Stimulated activated naive B cell treated with anti-CD40 and anti-IgM and Interleukin-4, amounts not matched to agents 10 μg/mL and 1 μg/mL and 100 μg/mL, for 72 hours (primary cell): ENCODE measurements around the gene KCND2.

ENCODE experiments used
- ATAC-seq, 2 donors: fragments of 150-1000 bp; cut with Tn5 transposase; replicated peaks; 2 replicates each; pipeline ENCODE4 v1.10.0; 2021; ENCODE audit warnings: moderate library complexity in 1 of 2
- DNase-seq: peaks from one replicate; pipeline ENCODE4 v3.0.0; 2021
- H3K27ac Mint-ChIP-seq: one replicate; pipeline ENCODE4 v1.8.0; 2022; ENCODE audit warnings: mild to moderate bottlenecking, mixed read lengths
- H3K27me3 Mint-ChIP-seq, 2 donors: one replicate each; pipeline ENCODE4 v1.8.0; 2022; ENCODE audit warnings: mixed read lengths in 2 of 2
- H3K36me3 Mint-ChIP-seq, 2 donors: one replicate each; pipeline ENCODE4 v1.8.0; 2022; ENCODE audit warnings: mixed read lengths in 2 of 2, mild to moderate bottlenecking in 1 of 2
- H3K4me1 Mint-ChIP-seq, 2 donors: one replicate each; pipeline ENCODE4 v1.8.0; 2022; ENCODE audit warnings: mixed read lengths in 2 of 2, mild to moderate bottlenecking in 1 of 2
- H3K4me3 Mint-ChIP-seq, 2 donors: one replicate each; pipeline ENCODE4 v1.8.0; 2022; ENCODE audit warnings: mild to moderate bottlenecking in 2 of 2, mixed read lengths in 2 of 2, moderate library complexity in 1 of 2
- H3K9me3 Mint-ChIP-seq, 2 donors: one replicate each; pipeline ENCODE4 v1.8.0; 2022; ENCODE audit warnings: mixed read lengths in 2 of 2, mild to moderate bottlenecking in 1 of 2

KCND2 gene

GRCh38 chr7:120460949-120461348, 188.0 kb downstream of the KCND2 start:
- ATAC-seq (no peak), DNase-seq (no peak)
- no peak overlapping the region for H3K4me3 Mint-ChIP-seq
- H3K4me1 Mint-ChIP-seq = no peaks in the 10 kb centered on the region
- peaks cover 0 to 4% of the 10 kb centered on the region in 2 donors for H3K36me3 Mint-ChIP-seq
- no peak overlapping the region for H3K27ac Mint-ChIP-seq
- peaks cover 12% of the 10 kb centered on the region in 2 donors for H3K9me3 Mint-ChIP-seq
- H3K27me3 Mint-ChIP-seq = no peaks in the 10 kb centered on the region

GRCh38 chr7:120462991-120463390, 190.0 kb downstream of the KCND2 start:
- no peak for DNase-seq
- Mint-ChIP-seq H3K36me3 (no peaks in the 10 kb centered on the region), H3K27me3 (no peaks in the 10 kb centered on the region), H3K4me1 (no peaks in the 10 kb centered on the region), H3K27ac (no peak overlapping the region), H3K4me3 (no peak overlapping the region), H3K9me3 (peaks cover 0 to 3% of the 10 kb centered on the region in 2 donors)
- no peak for ATAC-seq

GRCh38 chr7:120464104-120464503, 191.1 kb downstream of the KCND2 start:
- H3K36me3 Mint-ChIP-seq = no peaks in the 10 kb centered on the region
- H3K4me3 Mint-ChIP-seq = no peak overlapping the region
- peaks cover 0 to 2% of the 10 kb centered on the region in 2 donors for H3K9me3 Mint-ChIP-seq
- no peaks in the 10 kb centered on the region for H3K27me3 Mint-ChIP-seq
- DNase-seq = no peak
- ATAC-seq = no peak
- no peaks in the 10 kb centered on the region for H3K4me1 Mint-ChIP-seq
- H3K27ac Mint-ChIP-seq = no peak overlapping the region

GRCh38 chr7:120467676-120468075, 194.7 kb downstream of the KCND2 start:
- H3K4me3 Mint-ChIP-seq = no peak overlapping the region
- H3K27me3 Mint-ChIP-seq = no peaks in the 10 kb centered on the region
- no peaks in the 10 kb centered on the region for H3K4me1 Mint-ChIP-seq
- DNase-seq (no peak), ATAC-seq (no peak)
- H3K9me3 Mint-ChIP-seq = no peaks in the 10 kb centered on the region
- no peak overlapping the region for H3K27ac Mint-ChIP-seq
- no peaks in the 10 kb centered on the region for H3K36me3 Mint-ChIP-seq

- Mint-ChIP-seq H3K4me3 (no peak overlapping the region), H3K27me3 (no peaks in the 10 kb centered on the region), H3K9me3 (peaks cover 0 to 2% of the 10 kb centered on the region in 2 donors), H3K27ac (no peak overlapping the region), H3K36me3 (no peaks in the 10 kb centered on the region), H3K4me1 (no peaks in the 10 kb centered on the region)
- ATAC-seq (no peak), DNase-seq (no peak)
Measured at GRCh38 chr7:120468611-120469010, 195.6 kb downstream of the KCND2 start.

- H3K27me3 Mint-ChIP-seq = no peaks in the 10 kb centered on the region
- no peak overlapping the region for H3K27ac Mint-ChIP-seq
- no peaks in the 10 kb centered on the region for H3K36me3 Mint-ChIP-seq
- H3K4me3 Mint-ChIP-seq = no peak overlapping the region
- H3K4me1 Mint-ChIP-seq = no peaks in the 10 kb centered on the region
- DNase-seq (no peak), ATAC-seq (no peak)
- H3K9me3 Mint-ChIP-seq = peaks cover 0 to 2% of the 10 kb centered on the region in 2 donors
Measured at GRCh38 chr7:120472892-120473291, 199.9 kb downstream of the KCND2 start.

- no peak overlapping the region for H3K4me3 Mint-ChIP-seq
- no peak for DNase-seq
- H3K27me3 Mint-ChIP-seq = no peaks in the 10 kb centered on the region
- H3K27ac Mint-ChIP-seq = no peak overlapping the region
- H3K4me1 Mint-ChIP-seq = no peaks in the 10 kb centered on the region
- ATAC-seq = no peak
- no peaks in the 10 kb centered on the region for H3K36me3 Mint-ChIP-seq
- H3K9me3 Mint-ChIP-seq = peaks cover 0 to 2% of the 10 kb centered on the region in 2 donors
Measured at GRCh38 chr7:120473352-120473751, 200.4 kb downstream of the KCND2 start.

- Mint-ChIP-seq H3K27me3 (no peaks in the 10 kb centered on the region), H3K9me3 (peaks cover 0 to 3% of the 10 kb centered on the region in 2 donors), H3K36me3 (no peaks in the 10 kb centered on the region), H3K4me3 (no peak overlapping the region), H3K4me1 (no peaks in the 10 kb centered on the region), H3K27ac (no peak overlapping the region)
- ATAC-seq (peak; percentile 53 to 64), DNase-seq (no peak)
Measured at GRCh38 chr7:120475994-120476393, 203.0 kb downstream of the KCND2 start.

- no peak for DNase-seq
- Mint-ChIP-seq H3K27me3 (no peaks in the 10 kb centered on the region), H3K36me3 (no peaks in the 10 kb centered on the region), H3K4me3 (no peak overlapping the region), H3K27ac (no peak overlapping the region), H3K4me1 (no peaks in the 10 kb centered on the region), H3K9me3 (peaks cover 0 to 2% of the 10 kb centered on the region in 2 donors)
- ATAC-seq = no peak
Measured at GRCh38 chr7:120480472-120480871, 207.5 kb downstream of the KCND2 start.

- DNase-seq (no peak), ATAC-seq (no peak)
- Mint-ChIP-seq H3K4me3 (no peak overlapping the region), H3K9me3 (peaks cover 0 to 2% of the 10 kb centered on the region in 2 donors), H3K36me3 (no peaks in the 10 kb centered on the region), H3K4me1 (no peaks in the 10 kb centered on the region), H3K27me3 (no peaks in the 10 kb centered on the region), H3K27ac (no peak overlapping the region)
Measured at GRCh38 chr7:120480930-120481329, 208.0 kb downstream of the KCND2 start.

GRCh38 chr7:120486164-120486563, 213.2 kb downstream of the KCND2 start:
- Mint-ChIP-seq H3K4me1 (no peaks in the 10 kb centered on the region), H3K4me3 (no peak overlapping the region), H3K36me3 (no peaks in the 10 kb centered on the region), H3K9me3 (no peaks in the 10 kb centered on the region), H3K27me3 (no peaks in the 10 kb centered on the region), H3K27ac (no peak overlapping the region)
- ATAC-seq (no peak), DNase-seq (no peak)

- Mint-ChIP-seq H3K4me3 (no peak overlapping the region), H3K27me3 (no peaks in the 10 kb centered on the region), H3K4me1 (no peaks in the 10 kb centered on the region), H3K27ac (no peak overlapping the region), H3K36me3 (no peaks in the 10 kb centered on the region), H3K9me3 (no peaks in the 10 kb centered on the region)
- ATAC-seq (no peak), DNase-seq (no peak)
Measured at GRCh38 chr7:120502132-120502531, 229.2 kb downstream of the KCND2 start.

GRCh38 chr7:120502825-120503224, 229.8 kb downstream of the KCND2 start:
- ATAC-seq = no peak

GRCh38 chr7:120504386-120504785, 231.4 kb downstream of the KCND2 start:
- H3K27ac Mint-ChIP-seq = no peak overlapping the region

More at GRCh38 chr7:120502825-120503224, 229.8 kb downstream of the KCND2 start:
- no peaks in the 10 kb centered on the region for H3K9me3 Mint-ChIP-seq
- no peaks in the 10 kb centered on the region for H3K36me3 Mint-ChIP-seq
- no peak for DNase-seq
- no peak overlapping the region for H3K27ac Mint-ChIP-seq
- H3K27me3 Mint-ChIP-seq = no peaks in the 10 kb centered on the region
- H3K4me1 Mint-ChIP-seq = no peaks in the 10 kb centered on the region
- H3K4me3 Mint-ChIP-seq = no peak overlapping the region

GRCh38 chr7:120505770-120506169, 232.8 kb downstream of the KCND2 start:
- no peak overlapping the region for H3K4me3 Mint-ChIP-seq
- H3K27me3 Mint-ChIP-seq = no peaks in the 10 kb centered on the region
- no peaks in the 10 kb centered on the region for H3K36me3 Mint-ChIP-seq
- H3K9me3 Mint-ChIP-seq = no peaks in the 10 kb centered on the region
- H3K27ac Mint-ChIP-seq = no peak overlapping the region
- DNase-seq = no peak
- ATAC-seq = no peak
- no peaks in the 10 kb centered on the region for H3K4me1 Mint-ChIP-seq

More at GRCh38 chr7:120504386-120504785, 231.4 kb downstream of the KCND2 start:
- H3K4me1 Mint-ChIP-seq = no peaks in the 10 kb centered on the region
- H3K9me3 Mint-ChIP-seq = no peaks in the 10 kb centered on the region
- H3K36me3 Mint-ChIP-seq = no peaks in the 10 kb centered on the region
- no peak for ATAC-seq
- no peak overlapping the region for H3K4me3 Mint-ChIP-seq
- DNase-seq = no peak
- H3K27me3 Mint-ChIP-seq = no peaks in the 10 kb centered on the region

- Mint-ChIP-seq H3K4me1 (no peaks in the 10 kb centered on the region), H3K4me3 (no peak overlapping the region)
- no peak for ATAC-seq
Measured at GRCh38 chr7:120512701-120513100, 239.7 kb downstream of the KCND2 start.

More at GRCh38 chr7:120512701-120513100, 239.7 kb downstream of the KCND2 start:
- no peaks in the 10 kb centered on the region for H3K36me3 Mint-ChIP-seq
- H3K27me3 Mint-ChIP-seq = no peaks in the 10 kb centered on the region
- H3K9me3 Mint-ChIP-seq = peaks cover 3 to 4% of the 10 kb centered on the region in 2 donors
- no peak for DNase-seq
- H3K27ac Mint-ChIP-seq = no peak overlapping the region
